HepG2 (cell line): Measurements from ENCODE around the gene TTYH1. TPM values are rescaled to one million over a fixed set of nuclear protein-coding genes. Genes with fewer than 3 reads are reported as not detected.

Experiments used
- ATAC-seq: fragments of 200-7000 bp; cut with Tn5 transposase; 3 replicates; pipeline ENCODE4 v1.9.1; 2020; ENCODE audit warnings: mild to moderate bottlenecking, moderate library complexity
- BruUV-seq: library from RNA; stranded (reverse); fragments of 400-500 nt; replicated peaks from 2 replicates; lab custom pipeline; 2021; lab: Mats Ljungman, UMichigan
- CTCF ChIA-PET: fragments of 300-600 bp; formaldehyde crosslinking; extraction: SDS; loops from one replicate; lab custom pipeline; 2021; ENCODE audit warnings: low total read pairs, inconsistent platforms, low intra/inter-chr PET ratio; lab: Yijun Ruan, JAX
- POLR2A ChIA-PET: fragments of 350-600 bp; sonication (Branson Sonifier 250); formaldehyde crosslinking; loops from one replicate; lab custom pipeline; 2020; ENCODE audit warnings: antibody characterized with exemption, inconsistent platforms; lab: Yijun Ruan, JAX
- DNase-seq: peaks from one replicate; pipeline ENCODE4 v3.0.0-alpha.2; 2015; ENCODE audit warnings: low spot score
- FAIRE-seq: peaks from 3 replicates; lab custom pipeline; 2011; peaks lifted over from hg19 to GRCh38; lab: Jason Lieb, UNC
- H2AFZ ChIP-seq: one replicate; pipeline ENCODE4 v1.6.1; 2011; ENCODE audit warnings: low read length, inconsistent platforms
- H3K27ac ChIP-seq: fragments of 300-600 bp; 3 replicates; pipeline ENCODE4 v1.8.0; 2011; ENCODE audit warnings: mixed run types, mild to moderate bottlenecking, mixed read lengths, low read length, inconsistent platforms; ENCODE audit not compliant: insufficient read depth; ENCODE audit errors: extremely low read length
- H3K27me3 ChIP-seq, 2 experiments: fragments of 200-600 bp in 1 of 2; 2 replicates in 1 of 2; 3 replicates in 1 of 2; pipeline versions ENCODE4 v1.6.0 to v1.8.0; 2011; ENCODE audit warnings: low read length in 2 of 2, mild to moderate bottlenecking in 2 of 2, moderate library complexity in 2 of 2, inconsistent platforms in 1 of 2; ENCODE audit not compliant: insufficient read depth in 2 of 2, control insufficient read depth in 1 of 2
- H3K36me3 ChIP-seq, 2 experiments: fragments of 200-600 bp in 1 of 2; replicated peaks in 1 of 2; 2 replicates in 1 of 2; 3 replicates in 1 of 2; pipeline versions ENCODE4 v1.5.1 to v1.8.0; 2011; ENCODE audit warnings: low read length in 2 of 2, inconsistent platforms in 1 of 2; ENCODE audit not compliant: insufficient read depth in 2 of 2, control insufficient read depth in 1 of 2
- H3K4me1 ChIP-seq: 2 replicates; pipeline ENCODE4 v1.5.1; 2012; ENCODE audit warnings: low read length, inconsistent platforms; ENCODE audit not compliant: insufficient read depth
- H3K4me2 ChIP-seq: 2 replicates; pipeline ENCODE4 v1.6.0; 2011; ENCODE audit warnings: low read depth, low read length, inconsistent platforms
- H3K4me3 ChIP-seq, 3 experiments: fragments of 200-600 bp in 1 of 3; sonication (generic), shearing (Covaris generic) in 1 of 3; replicated peaks in 1 of 3; 2 replicates each; pipeline ENCODE4 v1.5.1; 2011 to 2016; ENCODE audit warnings: low read length in 3 of 3, inconsistent platforms in 2 of 3, low read depth in 2 of 3, mild to moderate bottlenecking in 2 of 3, control low read depth in 1 of 3, mixed read lengths in 1 of 3; ENCODE audit not compliant: insufficient read depth in 1 of 3
- H3K79me2 ChIP-seq: one replicate; pipeline ENCODE4 v1.6.1; 2011; ENCODE audit warnings: low read length, inconsistent platforms; ENCODE audit not compliant: insufficient read depth
- H3K9ac ChIP-seq: 2 replicates; pipeline ENCODE4 v1.6.0; 2011; ENCODE audit warnings: mild to moderate bottlenecking, low read depth, low read length, inconsistent platforms; ENCODE audit not compliant: insufficient read depth
- H3K9me3 ChIP-seq: 2 replicates; pipeline ENCODE4 v1.5.1; 2012; ENCODE audit warnings: mild to moderate bottlenecking, low read length
- H4K20me1 ChIP-seq: 2 replicates; pipeline ENCODE4 v1.6.0; 2011; ENCODE audit warnings: inconsistent platforms, mild to moderate bottlenecking, low read length, moderate library complexity; ENCODE audit not compliant: insufficient read depth
- AGO2 ChIP-seq: fragments of 200-400 bp; formaldehyde crosslinking; optimal IDR thresholded peaks from 2 replicates; pipeline ENCODE3; 2017; ENCODE audit warnings: mild to moderate bottlenecking, low read depth, low read length, moderate library complexity
- KLF9 ChIP-seq: IDR thresholded peaks from 2 replicates; pipeline ENCODE4 v1.6.1; 2016; ENCODE audit warnings: low read depth
- MATR3 ChIP-seq: sonication (generic); formaldehyde crosslinking; IDR thresholded peaks from 2 replicates; pipeline ENCODE4 v1.4.0; 2020; ENCODE audit warnings: missing genetic modification reagents
- MLLT10 ChIP-seq: sonication (generic); formaldehyde crosslinking; IDR thresholded peaks from 2 replicates; pipeline ENCODE4 v1.4.0; 2020; ENCODE audit warnings: missing genetic modification reagents
- MNT ChIP-seq: fragments of 450-650 bp; IDR thresholded peaks from 2 replicates; pipeline ENCODE4 v1.6.1; 2016
- RBFOX2 ChIP-seq: fragments of 200-400 bp; formaldehyde crosslinking; IDR thresholded peaks from 2 replicates; pipeline ENCODE4 v1.6.1; 2017; ENCODE audit warnings: low read depth, mild to moderate bottlenecking, low read length
- TEAD2 ChIP-seq: sonication (generic); formaldehyde crosslinking; IDR thresholded peaks from 2 replicates; pipeline ENCODE4 v1.9.0; 2021; ENCODE audit warnings: missing genetic modification reagents
- ZBTB33 ChIP-seq: sonication (generic); formaldehyde crosslinking; IDR thresholded peaks from 2 replicates; pipeline ENCODE4 v1.4.0; 2020; ENCODE audit warnings: missing genetic modification reagents
- WGBS: methylation state at CpG from one replicate; pipeline ENCODE4 v1.1.6; 2017; ENCODE audit warnings: low lambda C conversion rate; 5-methylcytosine and 5-hydroxymethylcytosine counted together
- in situ Hi-C: cut with HindIII; loops from 2 replicates; pipeline ENCODE4 v1.10.0; 2017; ENCODE audit warnings: low pct_unique_long_range_greater_than_20kb; ENCODE audit not compliant: extremely low pct_ligation_motif_present
- intact Hi-C: fragments of 100-400 bp; cut with micrococcal nuclease; formaldehyde crosslinking; loops from one replicate; pipeline ENCODE4 v1.10.0; 2022; ENCODE audit not compliant: unreplicated experiment
- polyA plus RNA-seq, 8 experiments: library from polyadenylated mRNA; depleted of rRNA in 3 of 8; stranded (reverse) in 7 of 8; unstranded in 1 of 8; fragments of >200 nt; fragmentation: Illumina TruSeq in 4 of 8; extraction: Trizol in 4 of 8; gene quantifications; 2 replicates each; pipeline versions ENCODE4 v1.2.1 to v1.2.3, GENCODE V29; 2011 to 2016; ENCODE audit warnings: low read depth in 4 of 8, missing spikeins in 1 of 8, mixed read lengths in 1 of 8; ENCODE audit not compliant: insufficient read depth in 1 of 8
- total RNA-seq, 5 experiments: library from RNA; depleted of rRNA; stranded (reverse); fragments of >200 nt; fragmentation: Illumina TruSeq; extraction: Trizol; gene quantifications; 2 replicates each; pipeline ENCODE4 v1.2.3, GENCODE V29; 2016; ENCODE audit warnings: low read depth in 1 of 5

Gene TTYH1
- total and polyA plus RNA-seq, 2 of the 13 experiments (the other 11 are each of a cell fraction or from before 2014, with no cell fraction given) = 6.9 to 19.9 TPM

GRCh38 chr19:54454781-54455675 is 39.8 kb downstream of the TTYH1 start:
- peaks cover 18% of the 10 kb centered on the region for H3K4me1 ChIP-seq
- no peak overlapping the region for H3K9ac ChIP-seq
- TF ChIP-seq RBFOX2 (peak; percentile 29; the same call in 1 of the 2 replicates), MLLT10 (CRISPR knock-in tag) (no peak), AGO2 (peak; percentile 48)
- TF ChIP-seq, all 625 proteins: peak for 2
- ATAC-seq = no peak
- Histone ChIP-seq H3K4me2 (no peak overlapping the region), H3K36me3 (peaks cover 52 to 87% of the 10 kb centered on the region in 2 experiments), H2AFZ (no peak overlapping the region), H3K79me2 (peaks cover 28% of the 10 kb centered on the region), H3K9me3 (no peaks in the 10 kb centered on the region), H3K27ac (no peak overlapping the region), H4K20me1 (peaks cover 34% of the 10 kb centered on the region; the same call in 1 of the 2 replicates), H3K4me3 (no peak overlapping the region), H3K27me3 (no peaks in the 10 kb centered on the region; a peak in 2 of 5 replicates)
- no peak for DNase-seq
- in situ Hi-C loops (no loop called here), intact Hi-C loops (no loop called here)
- ChIA-PET CTCF (no interaction called here), POLR2A (interaction anchor here (2.9 kb wide), 1 partner anchor 8 kb away, joined by 26 read pairs; the partner anchor contains the start of gene LENG9)
- BruUV-seq = no TSS peak
- 94% methylated on average over 29 of the region's 33 CpGs for WGBS
- no peak for FAIRE-seq

- Histone ChIP-seq H3K36me3 (peaks cover 54 to 92% of the 10 kb centered on the region in 2 experiments), H3K27ac (no peak overlapping the region), H3K9me3 (no peaks in the 10 kb centered on the region), H4K20me1 (peaks cover 26% of the 10 kb centered on the region; the same call in 1 of the 2 replicates), H2AFZ (no peak overlapping the region), H3K4me1 (peaks cover 9% of the 10 kb centered on the region), H3K9ac (no peak overlapping the region), H3K4me2 (no peak overlapping the region), H3K4me3 (no peak overlapping the region), H3K79me2 (peaks cover 20% of the 10 kb centered on the region), H3K27me3 (no peaks in the 10 kb centered on the region; a peak in 1 of 5 replicates)
- no TSS peak for BruUV-seq
- FAIRE-seq (no peak), DNase-seq (no peak), ATAC-seq (no peak; the same call in 2 of the 3 replicates)
- over 99% methylated on average over 38 of the region's 40 CpGs for WGBS
- in situ Hi-C loops (no loop called here), intact Hi-C loops (no loop called here)
- TF ChIP-seq TEAD2 (CRISPR knock-in tag) = no peak
- no peak for TF ChIP-seq MATR3 (CRISPR knock-in tag)
- TF ChIP-seq ZBTB33 (CRISPR knock-in tag) = peak; percentile 43; the same call in 1 of the 2 replicates
- TF ChIP-seq MNT = no peak
- TF ChIP-seq RBFOX2 = peak; percentile 51
- TF ChIP-seq KLF9 = no peak
- ChIA-PET CTCF (no interaction called here), POLR2A (no interaction called here)
These were observed 40.6 kb downstream of the TTYH1 start for GRCh38 chr19:54455786-54456422.
